ENCODE measurements around the gene MAP3K21. TPM values are rescaled to one million over a fixed set of nuclear protein-coding genes. Genes with fewer than 3 reads are reported as not detected.

MAP3K21 gene
- total and polyA plus RNA-seq, 2 of the 8 experiments (the other 6 are each of a cell fraction or from before 2014, with no cell fraction given): 21.2 to 21.8 TPM

DNA sequence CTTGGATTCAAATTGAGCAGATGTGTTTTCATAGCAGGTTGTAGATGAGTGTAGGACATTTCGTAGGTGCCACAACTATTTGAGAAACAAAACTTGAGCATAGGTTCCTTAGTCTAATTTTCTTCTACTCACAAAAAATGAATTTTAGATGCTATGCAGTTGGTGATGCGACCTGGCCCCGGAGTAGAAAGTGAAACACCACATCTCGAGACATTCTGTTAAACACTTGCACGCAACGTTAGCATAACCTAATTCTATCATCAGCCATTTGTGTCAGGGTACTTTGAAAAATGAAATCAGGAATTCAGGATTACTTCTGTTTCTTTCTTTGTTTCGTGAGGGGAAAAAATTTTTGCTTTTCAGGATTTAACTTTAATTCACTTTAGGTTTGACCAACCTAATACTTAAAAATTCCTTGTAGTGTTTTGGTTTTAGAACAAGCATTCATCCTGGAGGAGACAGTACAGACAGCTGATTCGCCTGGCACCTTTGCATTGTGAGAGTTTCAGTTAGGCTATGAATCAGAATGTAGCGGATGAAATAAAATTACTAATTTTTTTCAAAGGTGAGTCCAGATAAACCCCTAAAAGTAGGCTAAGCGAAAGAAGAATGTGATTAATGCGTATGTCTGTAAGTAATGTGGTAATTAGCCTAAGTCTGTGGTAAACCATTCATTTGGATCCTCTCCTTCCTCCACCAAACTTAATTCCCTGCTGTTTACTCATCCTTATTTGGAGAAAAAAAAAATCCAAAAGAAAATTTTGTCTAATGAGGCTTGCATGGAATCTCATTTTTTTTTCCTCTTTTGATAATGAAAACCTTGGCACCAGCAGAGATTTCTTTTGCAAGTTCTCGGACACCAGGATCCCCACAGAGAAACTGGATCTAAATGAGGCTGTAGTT lies 44.9 kb downstream of the MAP3K21 start:
- FAIRE-seq: no peak

More for the DNA sequence above, 44.9 kb downstream of the MAP3K21 start:
- H3K18ac ChIP-seq (ENCODE audit: extremely low read depth, low read length): no peak overlapping the region
- no peak overlapping the region for H4K91ac ChIP-seq (replicated peaks; ENCODE audit: insufficient read length, low read length)
- DNase-seq (ENCODE audit: low read depth in 1 of 2, low spot score in 2 of 2): no peak
- H2BK5ac ChIP-seq (ENCODE audit: low read depth, low read length): no peak overlapping the region
- H3K56ac ChIP-seq (replicated peaks; ENCODE audit: insufficient read length, low read depth, low read length): no peak overlapping the region
- no peak overlapping the region for H3K27ac ChIP-seq (ENCODE audit: low read depth, low read length)
- H3K9ac ChIP-seq (replicated peaks in 1 of 4; ENCODE audit: extremely low read depth in 1 of 4, low read depth in 3 of 4, low read length in 3 of 4): no peak overlapping the region
- H3K27me3 ChIP-seq (replicated peaks in 1 of 4; ENCODE audit: control insufficient read depth in 3 of 4, extremely low read depth in 1 of 4, insufficient read depth in 3 of 4, low read length in 3 of 4): no peaks in the 10 kb centered on the region
- H3K14ac ChIP-seq (ENCODE audit: insufficient read length): no peak overlapping the region
- no peak overlapping the region for H2BK120ac ChIP-seq (replicated peaks; ENCODE audit: low read depth, low read length)
- H2AK5ac ChIP-seq (ENCODE audit: low read depth, low read length): no peak overlapping the region
- H3K4me3 ChIP-seq (ENCODE audit: extremely low read depth in 1 of 4, insufficient read depth in 2 of 4, low read depth in 3 of 4, low read length in 4 of 4): no peak overlapping the region
- no peaks in the 10 kb centered on the region; the same call in 1 of the 2 replicates for H3K23me2 ChIP-seq (ENCODE audit: low read depth, low read length)
- POLR2A ChIA-PET (ENCODE audit: partially characterized antibody): no interaction called here
- CTCF ChIA-PET (ENCODE audit: partially characterized antibody): interaction anchor here (0.9 to 1.8 kb wide), 4 partner anchors 8 to 24 kb away, joined by 3 to 14 read pairs (median 4); no protein-coding TSS in a partner anchor
- no peak overlapping the region for H2BK20ac ChIP-seq (ENCODE audit: low read length)
- H3K23ac ChIP-seq (ENCODE audit: insufficient read length): no peak overlapping the region
- no peak overlapping the region for H2AFZ ChIP-seq (ENCODE audit: low read length)
- H4K20me1 ChIP-seq (replicated peaks in 1 of 2; ENCODE audit: control insufficient read depth in 1 of 2, insufficient read depth in 2 of 2, low read length in 2 of 2): no peaks in the 10 kb centered on the region
- no peaks in the 10 kb centered on the region for H3K9me3 ChIP-seq (ENCODE audit: insufficient read depth in 2 of 2, low read depth in 1 of 2, low read length in 1 of 2)
- H3K4ac ChIP-seq (replicated peaks; ENCODE audit: insufficient read length, low read depth, low read length): no peak overlapping the region
- peaks cover 0 to 6% (median 3%) of the 10 kb centered on the region in 4 experiments; a peak in 3 of 8 replicates for H3K36me3 ChIP-seq (ENCODE audit: control insufficient read depth in 2 of 4, insufficient read depth in 4 of 4, low read length in 3 of 4)
- H4K5ac ChIP-seq (ENCODE audit: insufficient read length, low read depth, low read length): no peak overlapping the region
- H3K4me1 ChIP-seq (replicated peaks in 1 of 4; ENCODE audit: control insufficient read depth in 3 of 4, insufficient read depth in 4 of 4, low read length in 3 of 4): peaks cover 5 to 12% (median 11%) of the 10 kb centered on the region in 4 experiments
- no peak overlapping the region for H4K8ac ChIP-seq (ENCODE audit: extremely low read depth, insufficient read depth, low read length)
- no peak overlapping the region for H2BK12ac ChIP-seq (ENCODE audit: low read depth, low read length)
- TF ChIP-seq SP4 (IDR thresholded peaks at IDR 0.05; ENCODE audit: low read length) (no peak), SP1 (IDR thresholded peaks at IDR 0.05; ENCODE audit: low read depth, low read length) (no peak), CBX5 (IDR thresholded peaks at IDR 0.05; ENCODE audit: low read depth, low read length) (no peak), KDM5A (IDR thresholded peaks at IDR 0.05; ENCODE audit: low read length) (no peak), YY1 (IDR thresholded peaks at IDR 0.05; ENCODE audit: low read depth, low read length) (no peak), SIX5 (IDR thresholded peaks at IDR 0.05; ENCODE audit: low read depth, low read length) (no peak), BACH1 (IDR thresholded peaks at IDR 0.05; ENCODE audit: low read length) (no peak), JUND (IDR thresholded peaks at IDR 0.05; ENCODE audit: low read length) (no peak), CBX8 (IDR thresholded peaks at IDR 0.05; ENCODE audit: borderline replicate concordance, low read depth, low read length) (no peak), EZH2 (IDR thresholded peaks at IDR 0.05; ENCODE audit: low read depth, low read length, severe bottlenecking) (no peak)
- TF ChIP-seq, protein P1, sequence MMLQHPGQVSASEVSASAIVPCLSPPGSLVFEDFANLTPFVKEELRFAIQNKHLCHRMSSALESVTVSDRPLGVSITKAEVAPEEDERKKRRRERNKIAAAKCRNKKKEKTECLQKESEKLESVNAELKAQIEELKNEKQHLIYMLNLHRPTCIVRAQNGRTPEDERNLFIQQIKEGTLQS (IDR thresholded peaks at IDR 0.05; ENCODE audit: insufficient read depth, low read depth, low read length): no peak
- no peak overlapping the region for H3K4me2 ChIP-seq (ENCODE audit: insufficient read depth in 1 of 2, low read depth in 2 of 2, low read length in 2 of 2)
- 93% methylated on average over 12 of the region's 12 CpGs; no CpG with 5 or more reads in 1 of the 2 experiments for WGBS, 2 experiments (ENCODE audit: extremely low coverage in 1 of 2, insufficient coverage in 1 of 2, insufficient read length in 1 of 2, insufficient replicate concordance in 2 of 2, low coverage in 1 of 2, low lambda C conversion rate in 2 of 2, missing lambda C conversion rate in 1 of 2)
- H3K79me1 ChIP-seq (ENCODE audit: low read depth, low read length): no peaks in the 10 kb centered on the region
- H2BK15ac ChIP-seq (ENCODE audit: low read length): no peak overlapping the region
- 0 out of 4 replicates have a peak, but pooled peaks cover 0 to 6% of the 10 kb centered on the region in 2 experiments for H3K79me2 ChIP-seq (ENCODE audit: control insufficient read depth in 1 of 2, insufficient read depth in 2 of 2, low read length in 2 of 2)

All from H1 (cell line).